GM18511 (cell line): ENCODE results near the gene CCDC152.

Experiments
- ATAC-seq: cut with Tn5 transposase; IDR thresholded peaks from one replicate; pipeline ENCODE4 v1.9.1; 2021; ENCODE audit warnings: mild to moderate bottlenecking, moderate library complexity; ENCODE audit not compliant: unreplicated experiment

Gene CCDC152

DNA sequence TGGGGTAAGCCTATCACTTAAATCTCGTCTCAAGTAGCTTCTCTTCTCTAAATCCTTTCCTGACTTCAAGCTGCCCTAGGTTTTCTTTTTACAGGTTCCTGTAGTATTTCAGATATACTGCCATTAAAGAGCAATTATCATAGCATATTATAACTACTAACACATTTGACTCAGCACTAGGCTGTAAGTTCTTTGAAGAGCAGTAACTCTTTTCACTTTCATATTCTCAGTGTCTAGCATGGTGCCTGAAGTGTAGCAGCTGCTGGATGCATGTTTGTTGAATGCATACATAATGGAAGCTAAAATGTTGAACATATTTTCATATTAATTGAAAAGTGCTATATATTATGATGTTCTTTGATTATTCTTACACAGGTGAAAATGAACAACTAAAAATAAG, 22.5 kb downstream of the CCDC152 start:
- ATAC-seq = no peak

DNA sequence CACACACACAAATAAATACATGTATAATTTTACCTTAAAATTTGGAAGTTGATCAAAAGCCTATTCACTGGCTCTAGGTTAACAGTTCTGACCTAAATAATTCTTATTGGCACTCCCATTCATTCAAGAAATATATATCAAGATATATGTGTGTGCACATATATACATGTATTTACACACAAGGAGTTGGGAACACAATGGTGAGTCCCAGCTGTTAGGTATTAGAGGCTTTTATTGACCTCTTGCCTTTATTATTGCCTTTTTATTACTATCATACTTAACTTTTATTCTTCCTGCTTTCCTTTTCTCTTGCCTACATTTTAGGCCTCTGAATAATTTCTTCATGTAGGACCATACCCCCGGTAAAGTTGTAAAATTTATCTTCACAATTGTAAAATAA, 25.0 kb downstream of the CCDC152 start:
- ATAC-seq = no peak

GRCh38 chr5:42784132-42784531, 27.5 kb downstream of the CCDC152 start:
- ATAC-seq = no peak

DNA sequence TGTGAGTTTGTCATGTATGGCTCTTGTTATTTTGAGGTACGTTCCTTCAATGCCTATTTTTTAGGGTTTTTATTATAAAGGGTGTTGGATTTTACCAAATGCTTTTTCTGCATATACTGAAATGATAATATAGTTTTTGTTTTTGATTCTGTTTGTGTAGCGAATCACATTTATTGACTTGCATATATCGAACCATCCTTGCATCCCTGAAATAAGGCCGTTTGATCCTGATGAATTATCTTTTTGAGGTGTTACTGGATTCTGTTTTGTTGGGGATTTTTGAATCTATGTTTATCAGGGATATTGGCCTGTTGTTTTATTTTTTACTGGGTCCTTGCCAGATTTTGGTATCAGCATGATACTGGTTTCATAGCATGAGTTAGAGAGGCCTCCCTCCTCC, 29.1 kb downstream of the CCDC152 start:
- ATAC-seq = no peak

GRCh38 chr5:42787073-42787472, 30.5 kb downstream of the CCDC152 start:
- ATAC-seq = no peak

- no peak for ATAC-seq
Measured at GRCh38 chr5:42787845-42788244, 31.2 kb downstream of the CCDC152 start.

- ATAC-seq = no peak
Measured at GRCh38 chr5:42791151-42791550, 34.5 kb downstream of the CCDC152 start.

- ATAC-seq = no peak
Measured at GRCh38 chr5:42798284-42799240, 41.9 kb downstream of the CCDC152 start.

- ATAC-seq = no peak
Measured at GRCh38 chr5:42799241-42799608, 42.6 kb downstream of the CCDC152 start.

- no peak for ATAC-seq
Measured at GRCh38 chr5:42799668-42800114, 43.1 kb downstream of the CCDC152 start.

DNA sequence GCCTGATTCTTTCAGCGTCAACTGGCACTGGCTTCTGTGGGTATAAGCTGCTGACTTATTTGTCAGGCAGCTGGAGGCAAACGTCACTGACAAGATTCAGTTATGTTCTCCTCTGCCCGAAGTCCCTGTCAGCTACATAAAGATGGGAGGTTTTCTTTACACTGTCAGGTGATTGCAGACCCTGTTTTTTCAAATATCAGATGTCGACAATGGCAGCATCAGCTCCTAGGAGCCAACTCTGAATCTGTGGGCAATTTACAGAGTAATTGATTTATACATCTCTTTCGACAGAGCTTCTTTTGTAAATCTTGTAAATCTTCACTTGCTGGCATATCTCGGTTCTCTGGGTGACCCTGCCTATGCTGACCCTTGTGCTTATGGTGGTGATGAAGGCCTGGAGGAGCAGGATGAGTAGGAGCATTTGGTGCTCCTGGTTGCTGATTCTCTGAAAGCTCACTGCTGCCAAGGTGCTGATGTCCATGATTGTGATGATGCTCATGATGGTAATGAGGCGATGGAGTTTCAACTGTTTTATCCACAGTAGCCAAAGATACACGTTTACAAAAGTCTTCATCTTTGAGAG, 44.2 kb downstream of the CCDC152 start:
- no peak for ATAC-seq

- no peak for ATAC-seq
Measured at GRCh38 chr5:42801516-42802166, 45.0 kb downstream of the CCDC152 start.

DNA sequence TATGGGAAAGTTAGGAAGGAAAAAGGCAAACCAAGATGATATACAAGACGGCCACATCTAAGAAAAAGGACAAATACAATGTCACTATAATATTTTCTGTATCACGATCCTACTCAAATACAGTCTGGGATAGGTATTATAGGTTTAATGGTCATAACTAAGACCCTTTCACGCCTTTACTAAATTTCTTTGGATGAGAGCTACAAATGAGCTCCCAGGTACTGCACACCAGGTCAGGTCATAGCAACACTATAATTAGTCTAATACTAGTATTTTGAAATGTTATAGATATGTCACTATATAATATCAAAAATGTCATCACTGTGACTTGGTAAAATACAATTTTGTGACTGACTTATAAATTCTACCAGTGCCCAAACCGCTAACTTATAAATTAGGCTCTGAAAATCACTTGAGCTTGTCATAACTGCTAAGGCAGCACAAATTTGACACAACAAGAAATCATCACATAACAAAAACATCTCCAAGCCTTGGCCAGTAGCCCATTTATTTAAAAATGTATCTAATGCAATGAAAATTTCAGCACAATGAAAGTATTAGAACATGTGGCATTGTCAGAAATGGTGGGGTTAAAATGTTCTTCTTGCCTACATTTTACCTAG, 48.2 kb downstream of the CCDC152 start:
- no peak for ATAC-seq

DNA sequence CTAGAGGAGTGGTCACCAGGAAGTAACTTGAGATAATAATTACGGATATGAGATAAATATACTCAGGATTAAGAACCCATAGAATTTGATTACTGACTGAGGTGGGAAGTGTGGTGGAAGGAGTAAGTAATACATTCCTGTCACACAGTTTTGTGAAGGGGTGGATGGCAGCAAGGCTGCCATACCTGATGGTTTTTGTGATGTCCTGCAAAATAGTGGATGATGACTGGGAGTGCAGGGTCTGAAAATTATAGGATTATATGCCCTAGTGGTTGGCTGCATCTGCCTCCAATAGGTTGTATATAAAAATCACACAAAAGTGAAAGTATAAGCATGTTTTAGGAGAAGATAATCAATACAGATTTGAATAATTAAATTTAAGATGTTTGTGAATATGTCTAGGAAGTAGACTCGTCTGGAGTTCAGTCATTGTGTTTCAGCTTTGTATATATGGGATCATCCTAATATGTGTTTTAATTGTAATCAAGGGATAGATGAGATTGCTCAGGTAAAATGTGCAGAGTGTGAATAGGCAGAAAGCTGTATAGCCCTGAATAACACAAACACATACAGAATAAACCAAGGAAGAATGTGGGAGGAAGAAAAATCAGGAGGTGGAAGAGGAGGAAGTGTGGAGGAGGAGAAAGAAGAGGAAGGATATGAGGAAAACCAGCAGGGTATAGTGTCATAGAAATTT, 49.5 kb downstream of the CCDC152 start:
- ATAC-seq = no peak

DNA sequence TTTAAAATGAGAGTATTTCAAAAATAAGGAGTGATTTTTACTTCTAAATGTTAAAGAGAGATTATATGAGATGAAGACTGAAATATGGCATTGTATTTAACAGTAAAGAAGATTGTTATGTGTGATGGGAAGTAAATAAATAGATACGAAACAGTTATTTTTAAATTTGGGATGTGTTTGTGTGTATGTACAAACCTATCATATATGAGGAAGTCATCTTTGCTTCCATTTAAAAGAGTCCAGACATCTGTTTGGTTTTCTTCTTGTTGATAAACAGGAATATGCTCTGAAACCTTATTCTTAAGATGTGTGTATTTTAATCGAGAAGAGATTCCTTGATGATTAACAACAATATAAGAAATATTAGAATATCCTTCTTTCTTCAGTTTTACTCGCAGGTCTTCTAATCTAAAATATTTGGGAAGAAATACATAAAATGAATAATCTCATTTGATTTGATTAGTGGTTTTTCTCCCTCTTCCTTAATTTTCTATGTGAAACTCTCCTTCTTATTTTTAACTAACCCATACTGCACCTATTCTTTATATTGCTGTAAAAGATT, 50.2 kb downstream of the CCDC152 start:
- no peak for ATAC-seq

DNA sequence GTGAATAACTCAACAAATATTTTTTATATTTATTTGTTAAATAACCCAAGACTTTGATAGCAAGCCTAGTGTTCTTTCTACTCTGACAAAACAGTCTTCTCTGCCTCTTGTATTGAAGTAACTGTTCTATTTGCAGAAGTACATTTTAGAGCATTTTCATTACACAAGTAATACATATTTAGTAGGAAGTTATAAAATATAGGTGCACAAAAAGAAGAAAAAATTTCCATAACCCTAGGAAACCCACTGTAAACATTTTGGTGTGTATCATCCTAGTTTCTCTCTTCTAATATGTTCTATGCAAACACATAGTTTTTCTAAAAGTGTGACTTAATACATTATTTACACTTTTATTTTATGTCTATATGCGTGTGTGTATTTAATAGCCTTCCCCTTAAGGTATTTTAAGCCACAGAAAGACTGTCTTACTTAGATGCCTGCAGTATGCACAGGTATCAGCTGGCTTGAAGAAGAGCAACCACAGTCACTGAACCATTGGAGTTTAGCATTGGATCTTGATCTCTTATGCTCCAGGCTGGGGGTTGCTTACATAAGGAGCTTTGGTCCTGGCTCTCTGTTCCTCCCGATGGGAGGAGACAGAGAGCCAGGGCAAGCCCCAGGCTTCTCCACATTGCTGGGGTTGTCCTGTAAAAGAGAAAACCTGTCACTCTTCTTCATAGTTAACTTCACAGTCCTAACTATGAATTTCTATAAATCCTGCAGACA, 51.3 kb downstream of the CCDC152 start:
- no peak for ATAC-seq

- no peak for ATAC-seq
Measured at GRCh38 chr5:42808888-42809611, 52.4 kb downstream of the CCDC152 start.

GRCh38 chr5:42810834-42811590, 54.4 kb downstream of the CCDC152 start:
- no peak for ATAC-seq
